Measurements from ENCODE around the gene VPS72. TPM values are rescaled to one million over a fixed set of nuclear protein-coding genes. Genes with fewer than 3 reads are reported as not detected.
A peak's percentile ranks its signal among the peaks of the same experiment; 100 is the strongest.

VPS72 gene
- total and polyA plus RNA-seq, 8 donors, result 12.5 to 29.0 (median 23.7) TPM

DNA sequence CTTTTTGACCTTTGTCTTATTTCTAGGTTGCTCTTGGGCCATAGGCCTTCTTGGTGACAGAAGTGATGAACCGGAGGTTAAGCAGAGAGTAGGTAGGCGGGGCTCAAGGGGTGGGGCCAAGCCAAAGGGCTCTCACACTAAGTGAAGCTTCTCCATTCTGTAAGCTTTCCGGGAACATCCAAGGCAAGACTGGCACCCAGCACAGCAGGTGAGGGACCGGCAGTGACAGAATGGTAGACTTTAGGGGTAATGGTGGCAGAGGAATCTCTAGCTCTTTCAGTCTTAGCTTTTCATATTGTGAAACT is 33.5 kb downstream of the VPS72 start, which contains the start of gene TNFAIP8L2:
TNFAIP8L2 (plus strand) TSS at position 135 of the 305 bp plus-strand sequence. CDS start 2,049 bp downstream, outside the sequence.
- peak in 1 of 6 donors; percentile 43 for DNase-seq
- 59 to 66% methylated on average over 4 of the region's 4 CpGs for WGBS, 2 donors
- Histone ChIP-seq H3K27me3 (no peaks in the 10 kb centered on the region), H3K27ac (peak within 1 kb of the TSS in 1 of 4 donors; percentile 15), H3K4me3 (peak within 1 kb of the TSS in 1 of 4 donors; percentile 26), H3K9me3 (no peaks in the 10 kb centered on the region), H3K4me1 (no peaks in the 10 kb centered on the region), H3K36me3 (peaks cover 0 to 21% (median 0%) of the 10 kb centered on the region in 3 donors)
- no peak for FAIRE-seq
- intact Hi-C loops (cut with DNase I), result loop anchor here in 2 of 3 donors (10.0 kb wide), 2 partner anchors 62 to 132 kb away; no protein-coding TSS in a partner anchor
- TF ChIP-seq, protein P1, sequence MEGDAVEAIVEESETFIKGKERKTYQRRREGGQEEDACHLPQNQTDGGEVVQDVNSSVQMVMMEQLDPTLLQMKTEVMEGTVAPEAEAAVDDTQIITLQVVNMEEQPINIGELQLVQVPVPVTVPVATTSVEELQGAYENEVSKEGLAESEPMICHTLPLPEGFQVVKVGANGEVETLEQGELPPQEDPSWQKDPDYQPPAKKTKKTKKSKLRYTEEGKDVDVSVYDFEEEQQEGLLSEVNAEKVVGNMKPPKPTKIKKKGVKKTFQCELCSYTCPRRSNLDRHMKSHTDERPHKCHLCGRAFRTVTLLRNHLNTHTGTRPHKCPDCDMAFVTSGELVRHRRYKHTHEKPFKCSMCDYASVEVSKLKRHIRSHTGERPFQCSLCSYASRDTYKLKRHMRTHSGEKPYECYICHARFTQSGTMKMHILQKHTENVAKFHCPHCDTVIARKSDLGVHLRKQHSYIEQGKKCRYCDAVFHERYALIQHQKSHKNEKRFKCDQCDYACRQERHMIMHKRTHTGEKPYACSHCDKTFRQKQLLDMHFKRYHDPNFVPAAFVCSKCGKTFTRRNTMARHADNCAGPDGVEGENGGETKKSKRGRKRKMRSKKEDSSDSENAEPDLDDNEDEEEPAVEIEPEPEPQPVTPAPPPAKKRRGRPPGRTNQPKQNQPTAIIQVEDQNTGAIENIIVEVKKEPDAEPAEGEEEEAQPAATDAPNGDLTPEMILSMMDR (IDR thresholded peaks at IDR 0.05), result no peak
- peak; percentile 12 to 76 (median 56) for ATAC-seq

DNA sequence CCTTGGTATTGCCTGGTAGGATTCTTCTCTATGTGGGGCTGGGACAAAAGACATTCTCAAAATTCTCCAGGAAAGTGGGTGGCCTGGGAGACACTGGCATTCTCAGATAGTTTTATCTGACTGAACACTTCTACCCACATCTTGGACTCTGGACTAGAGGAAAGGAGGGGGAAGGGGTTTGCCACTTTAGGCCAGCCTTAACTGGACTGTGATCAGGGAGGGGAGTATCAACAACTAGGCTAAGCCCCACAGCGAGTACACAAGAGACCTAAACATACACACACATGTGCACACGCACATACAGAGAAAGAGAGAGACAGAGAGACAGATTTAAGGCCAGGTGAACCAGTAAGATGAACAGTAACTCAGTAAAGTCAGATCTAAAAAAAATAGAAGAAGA is 42.3 kb downstream of the VPS72 start:
- no peaks in the 10 kb centered on the region for H3K9me3 ChIP-seq
- ATAC-seq, result no peak
- H3K4me1 ChIP-seq, result peaks cover 0 to 6% (median 0%) of the 10 kb centered on the region in 3 donors
- FAIRE-seq, result no peak
- no peak overlapping the region for H3K4me3 ChIP-seq
- no peaks in the 10 kb centered on the region for H3K36me3 ChIP-seq
- intact Hi-C loops (cut with DNase I), result no loop called here
- no peak overlapping the region for H3K27ac ChIP-seq
- DNase-seq, result no peak
- no peaks in the 10 kb centered on the region for H3K27me3 ChIP-seq
- 85 to 94% methylated on average over 2 of the region's 2 CpGs for WGBS, 2 donors
- TF ChIP-seq, protein P1 (IDR thresholded peaks at IDR 0.05), result no peak

DNA sequence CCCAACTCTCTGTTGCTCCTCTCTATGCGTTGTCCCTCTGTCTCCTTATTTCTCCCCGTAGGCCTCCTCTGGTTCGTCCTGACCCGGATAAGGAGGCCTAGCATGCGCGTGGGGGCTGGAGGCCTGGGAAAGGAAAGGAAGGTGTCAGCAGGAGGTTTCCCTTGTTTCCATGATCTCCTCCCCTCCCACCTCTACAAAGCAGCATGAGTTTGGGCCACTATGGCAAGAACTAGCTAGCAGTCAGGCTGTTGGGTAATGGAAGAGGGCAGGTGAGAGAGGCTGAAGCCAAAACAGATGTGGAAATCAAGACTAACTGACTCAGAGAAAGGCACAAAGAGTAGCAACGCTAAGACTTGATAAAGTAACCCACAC is 42.9 kb downstream of the VPS72 start:
- intact Hi-C loops (cut with DNase I), result no loop called here
- no peaks in the 10 kb centered on the region for H3K36me3 ChIP-seq
- FAIRE-seq, result no peak
- no peak overlapping the region for H3K27ac ChIP-seq
- peak overlapping the region; percentile 35 to 88 (median 58) for H3K4me3 ChIP-seq
- ATAC-seq, result peak in 2 of 4 donors; percentile 3
- H3K27me3 ChIP-seq, result no peaks in the 10 kb centered on the region
- peaks cover 0 to 6% (median 0%) of the 10 kb centered on the region in 3 donors for H3K4me1 ChIP-seq
- TF ChIP-seq, protein P1 (IDR thresholded peaks at IDR 0.05), result no peak
- no peak for DNase-seq
- WGBS, 2 donors, result 26 to 34% methylated on average over 7 of the region's 7 CpGs
- no peaks in the 10 kb centered on the region for H3K9me3 ChIP-seq

DNA sequence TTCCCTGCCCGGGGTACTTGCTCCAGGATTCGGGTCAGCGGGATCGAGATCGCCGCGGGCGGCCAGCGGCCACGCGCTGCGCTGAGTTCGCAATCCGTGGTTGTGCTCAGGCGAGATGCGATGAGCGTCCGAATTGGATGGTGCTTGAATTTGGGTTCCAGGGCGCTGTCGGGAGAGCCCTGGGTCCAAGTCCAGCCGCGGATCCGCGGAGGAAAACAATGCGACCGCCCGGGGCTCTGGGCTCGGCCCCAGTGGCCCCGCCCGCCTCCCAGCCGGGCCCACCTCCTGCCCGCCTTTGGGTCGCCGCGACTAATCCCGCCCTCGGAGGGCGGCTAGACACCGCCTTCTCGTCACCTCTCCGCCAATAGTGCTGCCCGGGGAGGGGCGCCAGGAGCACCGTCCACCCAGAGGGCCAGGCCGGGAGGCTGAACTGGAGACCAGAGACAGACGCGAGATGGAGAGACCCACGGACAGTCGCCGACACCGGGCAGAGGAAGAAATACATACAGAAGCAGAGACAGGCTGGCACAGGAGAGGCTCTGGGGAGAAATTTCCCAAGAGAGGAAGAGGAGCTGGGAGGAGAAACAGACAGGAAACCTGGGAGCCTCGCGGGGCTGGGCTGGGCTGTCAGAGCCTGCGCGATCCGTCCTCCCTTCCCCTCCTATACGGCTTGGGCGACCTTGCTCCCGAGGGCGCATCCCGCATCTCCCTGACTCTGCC is 43.4 kb downstream of the VPS72 start, which contains the start of gene SEMA6C:
SEMA6C (minus strand) TSS at position 220 of the 720 bp plus-strand sequence. CDS start 4,010 bp downstream, outside the sequence.
- FAIRE-seq (no peak), ATAC-seq (peak; percentile 99 to 100 (median 99)), DNase-seq (peak; percentile 93 to 98 (median 94))
- no peak within 1 kb of the TSS for H3K27ac ChIP-seq
- no peaks in the 10 kb centered on the region for H3K36me3 ChIP-seq
- intact Hi-C loops (cut with DNase I), result no loop called here
- H3K27me3 ChIP-seq, result no peaks in the 10 kb centered on the region
- TF ChIP-seq, protein P1 (IDR thresholded peaks at IDR 0.05), result no peak
- 0% methylated on average over 56 to 61 of the region's 61 CpGs for WGBS, 2 donors
- no peaks in the 10 kb centered on the region for H3K9me3 ChIP-seq
- H3K4me3 ChIP-seq, result peak within 1 kb of the TSS; percentile 35 to 88 (median 58)
- peaks cover 0 to 6% (median 0%) of the 10 kb centered on the region in 3 donors for H3K4me1 ChIP-seq

DNA sequence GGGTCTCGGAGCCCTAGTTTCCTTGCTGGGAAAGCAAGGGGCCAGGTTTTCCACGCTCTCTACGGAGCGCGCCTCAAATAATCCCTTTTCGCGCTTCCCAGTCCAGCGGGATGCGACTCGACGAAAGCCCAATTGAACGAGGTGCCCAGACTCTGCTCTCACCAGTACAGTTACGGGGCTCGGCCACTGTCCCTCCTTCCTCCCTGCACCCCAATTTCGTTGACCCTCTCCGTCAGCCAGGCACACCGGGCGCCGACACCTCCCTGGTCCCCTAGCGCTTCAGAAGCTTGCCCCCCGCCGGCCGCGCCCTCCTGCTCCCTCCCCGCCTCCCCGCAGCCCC is 44.0 kb downstream of the VPS72 start:
- intact Hi-C loops (cut with DNase I), result no loop called here
- no peaks in the 10 kb centered on the region for H3K9me3 ChIP-seq
- H3K4me1 ChIP-seq, result peaks cover 0 to 6% (median 0%) of the 10 kb centered on the region in 3 donors
- peak overlapping the region; percentile 35 to 88 (median 58) for H3K4me3 ChIP-seq
- H3K27me3 ChIP-seq, result no peaks in the 10 kb centered on the region
- ATAC-seq (peak; percentile 8 to 13 (median 10)), FAIRE-seq (no peak), DNase-seq (no peak)
- H3K27ac ChIP-seq, result no peak overlapping the region
- 2% methylated on average over 26 of the region's 26 CpGs for WGBS, 2 donors
- TF ChIP-seq, protein P1 (IDR thresholded peaks at IDR 0.05), result no peak
- no peaks in the 10 kb centered on the region for H3K36me3 ChIP-seq
